NCI-H1436 (cell line): Measurements from ENCODE around the gene CALCB.

Experiments
- DNase-seq: peaks from one replicate; lab custom pipeline; 2025; lab: John Stamatoyannopoulos, UW

The CALCB gene

DNA sequence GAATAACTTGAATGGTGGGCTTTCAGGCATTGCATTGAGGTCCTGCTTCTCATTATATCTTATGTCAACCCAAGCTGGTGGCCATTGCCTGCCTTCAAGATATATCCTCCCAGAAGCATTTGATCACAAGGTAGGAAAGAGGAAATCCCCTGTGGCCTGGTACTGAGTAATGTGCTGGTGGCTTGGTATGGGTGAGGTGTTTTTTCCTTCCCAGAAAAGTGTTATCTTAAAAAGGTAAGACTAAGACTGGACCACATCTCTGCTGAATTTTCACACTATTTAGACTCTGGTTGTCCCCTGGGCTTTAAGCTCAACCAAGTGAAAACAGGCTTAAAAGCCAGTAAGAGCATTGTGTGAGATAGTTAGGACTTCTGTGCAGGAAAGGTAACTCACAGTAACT lies 45.0 kb downstream of the CALCB start:
- DNase-seq = no peak

DNA sequence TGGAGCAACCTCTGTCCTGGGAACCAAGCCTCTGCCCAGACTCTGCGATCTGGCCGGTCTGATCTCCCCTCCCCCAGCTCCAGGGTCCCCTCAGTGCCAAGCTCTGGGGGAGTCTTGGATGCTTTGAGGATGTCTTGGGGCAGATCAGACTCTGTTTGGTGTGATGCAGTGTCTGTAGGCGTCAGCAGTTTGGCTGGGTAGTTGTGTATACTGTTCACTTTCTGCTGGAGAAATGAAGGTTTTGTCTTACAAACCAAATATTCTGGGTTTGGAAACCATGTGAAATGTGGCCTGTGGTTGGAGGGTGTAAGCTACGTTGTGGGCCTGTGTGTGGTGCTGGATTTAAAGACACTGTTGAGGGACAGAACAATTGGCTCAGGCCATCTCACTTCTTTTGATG lies 46.0 kb downstream of the CALCB start:
- no peak for DNase-seq

DNA sequence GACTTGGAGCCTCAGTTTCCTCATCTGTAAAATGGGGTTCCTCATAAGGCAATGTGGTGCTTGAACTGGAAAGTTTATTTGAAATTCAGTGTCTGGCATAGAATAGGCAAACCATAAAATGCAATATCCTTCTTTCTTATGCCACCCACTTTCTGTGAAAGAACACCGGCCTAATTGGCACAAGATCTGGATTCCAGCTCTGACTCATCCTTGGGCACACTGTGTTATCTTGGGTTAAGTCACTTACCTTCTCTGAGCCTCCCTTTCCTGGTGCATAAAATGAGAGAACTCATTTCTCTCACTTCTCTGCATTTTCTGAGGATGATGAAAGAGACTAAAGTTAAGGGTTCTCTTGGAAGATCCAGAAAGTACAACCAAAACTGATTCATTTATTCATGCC lies 46.4 kb downstream of the CALCB start:
- no peak for DNase-seq

DNA sequence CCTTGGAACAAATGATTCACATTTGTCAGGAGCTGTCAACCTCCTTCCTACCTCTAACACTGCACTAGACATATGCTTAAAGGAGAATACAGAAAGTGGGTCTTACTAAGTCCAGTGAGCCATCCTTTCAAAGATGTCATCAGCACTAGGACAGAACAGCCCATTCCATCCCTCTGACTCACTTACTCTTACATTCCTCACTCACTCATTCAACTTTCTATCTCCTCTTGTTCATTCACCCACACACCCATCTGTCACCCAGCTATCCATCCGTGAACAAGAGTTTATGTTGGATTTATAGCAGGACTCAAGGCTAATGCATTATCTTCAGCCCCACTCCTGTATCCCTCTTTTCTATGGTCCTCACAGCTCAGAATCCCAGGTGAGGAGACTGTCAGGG lies 50.5 kb downstream of the CALCB start:
- DNase-seq = no peak

DNA sequence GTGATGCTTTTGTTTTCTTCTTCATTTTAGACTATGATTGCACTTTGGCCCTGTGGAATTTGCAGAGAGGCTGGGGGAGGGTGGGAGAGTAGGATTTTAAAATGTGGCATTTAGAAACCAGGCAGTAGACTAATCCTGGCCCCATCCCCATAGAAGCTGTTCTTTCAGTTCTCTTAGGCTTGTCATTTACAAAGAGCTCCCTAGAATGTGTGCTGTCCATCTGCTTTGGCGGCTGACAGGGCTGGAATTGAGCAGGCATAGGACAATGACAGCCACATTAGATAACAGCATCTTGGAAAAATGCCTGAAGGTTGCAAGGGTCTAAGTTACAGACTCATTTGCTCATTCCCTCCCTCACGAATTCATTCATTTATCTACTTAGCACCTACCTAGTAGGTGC lies 51.1 kb downstream of the CALCB start:
- no peak for DNase-seq

DNA sequence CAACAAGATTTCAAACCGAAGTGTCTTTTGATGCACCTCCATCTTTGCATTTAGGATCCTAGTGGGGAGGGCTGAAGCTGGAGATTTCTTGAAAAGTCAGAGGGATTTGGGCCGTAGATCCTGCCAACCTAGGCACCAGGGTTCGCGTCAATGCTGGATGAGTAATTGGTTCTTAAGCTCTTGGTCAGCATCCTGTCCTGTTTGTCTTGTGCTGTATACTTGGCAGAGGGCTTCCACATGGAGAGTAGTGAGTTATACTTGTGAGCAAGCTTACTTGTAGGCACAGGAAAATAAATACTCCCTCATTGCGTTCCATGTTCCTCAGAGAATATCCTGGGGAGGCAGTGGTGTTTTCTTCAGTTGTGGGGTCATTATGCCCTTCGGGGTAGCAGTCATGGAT lies 53.9 kb downstream of the CALCB start:
- no peak for DNase-seq
